ENCODE data around the gene ZNFX1.

DNA sequence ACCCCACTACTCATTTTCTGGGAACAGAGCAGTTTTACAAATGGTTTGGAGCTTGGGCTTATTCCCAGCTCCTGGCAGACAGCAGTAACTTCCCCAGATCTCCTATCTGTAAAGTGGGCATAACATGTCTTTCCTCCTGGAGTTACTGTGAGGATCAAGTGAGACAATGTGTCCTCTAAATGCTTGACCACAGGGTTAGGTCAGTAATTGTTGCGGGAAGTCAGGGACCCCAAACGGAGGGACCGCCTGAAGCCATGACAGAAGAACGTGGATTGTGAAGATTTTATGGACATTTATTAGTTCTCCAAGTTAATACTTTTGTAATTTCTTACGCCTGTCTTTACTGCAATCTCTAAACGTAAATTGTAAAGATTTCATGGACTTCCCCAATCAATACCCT is 15.3 kb upstream of the ZNFX1 start:
- TF ChIP-seq CTCF (tag by site-specific recombination; IDR thresholded peaks at IDR 0.05) (no peak), ZNF76 (tag by site-specific recombination; IDR thresholded peaks at IDR 0.05; ENCODE audit: borderline replicate concordance, low read depth) (no peak), SALL2 (tag by site-specific recombination; IDR thresholded peaks at IDR 0.05; ENCODE audit: borderline replicate concordance) (no peak), ZNF26 (tag by site-specific recombination; IDR thresholded peaks at IDR 0.05) (no peak)

Measured in HEK293 (cell line).